Heart left ventricle (tissue), 13 donors: ENCODE data around the gene JAKMIP3.

Experiments used
- POLR2A ChIP-seq, 2 donors: fragments of 450-650 bp; IDR thresholded peaks; one replicate each; pipeline ENCODE4 v1.6.1; 2017; ENCODE audit warnings: antibody characterized with exemption in 2 of 2, mild to moderate bottlenecking in 2 of 2, moderate library complexity in 2 of 2
- TF ChIP-seq, protein P1 (sequence below), 12 donors: fragments of 200-600 bp; sonication (generic) in 4 of 12; IDR thresholded peaks; one replicate each; pipeline versions ENCODE4 v1.5.0 to v1.8.0; 2018 to 2022; ENCODE audit warnings: antibody characterized with exemption in 12 of 12, mild to moderate bottlenecking in 5 of 12
- donor health status: ischemic (EF 13 %, LVEDD 7.1; RV severe dilation, severe dysfunction).
- donor health status: DM: no; HTN: yes; CAD: no.
- donor health status: DM: no; HTN: no; CAD: no.
- donor health status: ischemic (EF 25% LVEDD 6.9; RV normal size, moderate dysfunction).
- donor health status: ischemic (EF 25% LVEDD 5.7; RV mildly dilated, moderate dysfunction).
- donor health status: ischemic (EF 35%, LVEDD 5.7; RV mildly dilated, moderate dysfunction).
- donor health status: nonischemic (EF 11% LVEDD 7.7; RV severe dilation, severe dysfunction).
- donor health status: DM: yes; HTN: yes; CAD: no.
- donor health status: PGD.
- donor health status: ischemic (EF 29% LVEDD 5.4; RV normal size, mild dysfunction).
- donor health status: nonischemic (EF 23%, LVEDD 6.1; RV moderate dilation, normal function).

DNA sequence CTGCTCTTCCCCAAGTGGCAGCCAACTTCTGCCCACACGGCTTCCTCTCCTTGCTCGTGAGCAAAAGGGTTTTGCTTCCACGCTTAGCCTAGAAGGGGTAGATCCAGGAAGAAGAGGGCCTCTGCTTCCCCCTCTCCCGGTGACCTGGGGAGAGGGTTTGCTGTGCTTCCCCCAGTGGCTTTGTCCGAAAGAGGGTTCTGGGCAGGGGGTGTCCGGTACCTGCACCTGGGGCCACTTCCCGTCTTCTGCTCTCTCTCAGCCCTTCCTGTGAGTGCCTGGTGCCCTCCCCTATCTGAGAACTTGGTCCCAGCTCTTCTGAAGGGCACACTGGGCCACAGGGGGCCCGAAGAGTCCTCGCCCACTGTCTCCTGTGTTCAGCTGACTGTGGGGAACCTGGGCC, 11.3 kb downstream of the JAKMIP3 start:
- TF ChIP-seq, protein P1, sequence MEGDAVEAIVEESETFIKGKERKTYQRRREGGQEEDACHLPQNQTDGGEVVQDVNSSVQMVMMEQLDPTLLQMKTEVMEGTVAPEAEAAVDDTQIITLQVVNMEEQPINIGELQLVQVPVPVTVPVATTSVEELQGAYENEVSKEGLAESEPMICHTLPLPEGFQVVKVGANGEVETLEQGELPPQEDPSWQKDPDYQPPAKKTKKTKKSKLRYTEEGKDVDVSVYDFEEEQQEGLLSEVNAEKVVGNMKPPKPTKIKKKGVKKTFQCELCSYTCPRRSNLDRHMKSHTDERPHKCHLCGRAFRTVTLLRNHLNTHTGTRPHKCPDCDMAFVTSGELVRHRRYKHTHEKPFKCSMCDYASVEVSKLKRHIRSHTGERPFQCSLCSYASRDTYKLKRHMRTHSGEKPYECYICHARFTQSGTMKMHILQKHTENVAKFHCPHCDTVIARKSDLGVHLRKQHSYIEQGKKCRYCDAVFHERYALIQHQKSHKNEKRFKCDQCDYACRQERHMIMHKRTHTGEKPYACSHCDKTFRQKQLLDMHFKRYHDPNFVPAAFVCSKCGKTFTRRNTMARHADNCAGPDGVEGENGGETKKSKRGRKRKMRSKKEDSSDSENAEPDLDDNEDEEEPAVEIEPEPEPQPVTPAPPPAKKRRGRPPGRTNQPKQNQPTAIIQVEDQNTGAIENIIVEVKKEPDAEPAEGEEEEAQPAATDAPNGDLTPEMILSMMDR (IDR thresholded peaks at IDR 0.05): no peak
- no peak for TF ChIP-seq POLR2A (IDR thresholded peaks at IDR 0.05)
